GM19372 (cell line): ENCODE measurements around the gene R3HDM1.

ENCODE experiments used
- ATAC-seq: cut with Tn5 transposase; IDR thresholded peaks from one replicate; pipeline ENCODE4 v1.9.1; 2021; ENCODE audit warnings: mild to moderate bottlenecking, low read depth, moderate library complexity; ENCODE audit not compliant: unreplicated experiment

R3HDM1 gene

GRCh38 chr2:135768863-135769262, 237.6 kb downstream of the R3HDM1 start:
- ATAC-seq = no peak

GRCh38 chr2:135773319-135773718, 242.0 kb downstream of the R3HDM1 start:
- no peak for ATAC-seq

- ATAC-seq = no peak
Measured at GRCh38 chr2:135773917-135774316, 242.6 kb downstream of the R3HDM1 start.
